ENCODE data around the gene CTSK.

GRCh38 chr1:150843474-150843873 lies 35.4 kb upstream of the CTSK start:
- TF ChIP-seq CTCF (IDR thresholded peaks at IDR 0.05): no peak
- TF ChIP-seq POLR2A (IDR thresholded peaks at IDR 0.05; ENCODE audit: low read depth): no peak

Measured in esophagus muscularis mucosa (tissue), 3 donors.